Pancreas (tissue), 10 donors: ENCODE results near the gene FAM174C. TPM values are rescaled to one million over a fixed set of nuclear protein-coding genes. Genes with fewer than 3 reads are reported as not detected.

ENCODE experiments used
- ATAC-seq, 4 donors: fragments of 200-7000 bp; cut with Tn5 transposase; one replicate each; pipeline versions ENCODE4 v1.8.0 to v1.9.1; 2020; ENCODE audit warnings: mild to moderate bottlenecking in 4 of 4, moderate library complexity in 4 of 4
- DNase-seq, 6 donors: peaks; one replicate each; pipeline ENCODE4 v3.0.0-alpha.2; 2020
- FAIRE-seq: peaks from 2 replicates; lab custom pipeline; 2012; peaks lifted over from hg19 to GRCh38; lab: Jason Lieb, UNC
- H3K27ac ChIP-seq, 4 donors: fragments of 200-600 bp; sonication (generic); 1 replicate in 3 of 4; 2 replicates in 1 of 4; pipeline versions ENCODE4 v1.5.0 to v1.8.0; 2020
- H3K27me3 ChIP-seq, 4 donors: fragments of 200-600 bp; one replicate each; pipeline ENCODE4 v1.8.0; 2021
- H3K36me3 ChIP-seq, 3 donors: fragments of 200-600 bp; sonication (generic) in 1 of 3; one replicate each; pipeline versions ENCODE4 v1.5.0 to v1.8.0; 2020 to 2021
- H3K4me1 ChIP-seq, 3 donors: fragments of 200-600 bp; one replicate each; pipeline ENCODE4 v1.8.0; 2021
- H3K4me3 ChIP-seq, 4 donors: fragments of 200-600 bp; sonication (generic) in 2 of 4; one replicate each; pipeline versions ENCODE4 v1.5.0 to v1.8.0; 2020 to 2021
- H3K9me3 ChIP-seq, 4 donors: fragments of 200-600 bp; one replicate each; pipeline ENCODE4 v1.8.0; 2021
- WGBS, 2 donors: extraction: QIAGEN DNeasy Blood & Tissue Kit; methylation state at CpG; one replicate each; pipeline ENCODE4 v1.1.7; 2013; 5-methylcytosine and 5-hydroxymethylcytosine counted together
- intact Hi-C, 3 donors: fragments of 100-400 bp; cut with DNase I; formaldehyde crosslinking; loops; one replicate each; pipeline versions ENCODE4 v1.11.1 to v1.14.2; 2022
- polyA plus RNA-seq, 2 donors: library from polyadenylated mRNA; stranded (reverse); fragments of 200-250 nt; gene quantifications; one replicate each; pipeline ENCODE4 v1.2.3, GENCODE V29; 2013
- total RNA-seq, 6 donors: library from RNA; stranded (reverse); fragmentation: NEBNext Ultra II Directional in 4 of 6; extraction: Animal tissue kit (Norgen Biotek cat#: 25700) in 4 of 6; gene quantifications; one replicate each; pipeline versions ENCODE4 v1.2.1 to v1.2.4, GENCODE V29; 2021 to 2023
- TF ChIP-seq, protein P1 (sequence below), 4 donors: fragments of 200-600 bp; sonication (generic) in 3 of 4; IDR thresholded peaks; one replicate each; pipeline versions ENCODE4 v1.5.0 to v1.8.0; 2021; ENCODE audit warnings: antibody characterized with exemption in 4 of 4
- donor health status: healthy with polysubstance abuse.
- donor health status: DM: no; HTN: no; CAD: no; lungs with moderate emphysema.
- donor health status: DM: no; HTN: no; CAD: no.
- donor health status: control.
- donor health status: control.
- donor health status: Bipolar disorder and iron deficiency.
- donor health status: DM: yes; HTN: yes; CAD: no.
- donor health status: DM: no; HTN: no; CAD: no.
- donor health status: DM: no; HTN: no; CAD: no.
- donor health status: DM: yes; HTN: yes; CAD: no.

The FAM174C gene
- total and polyA plus RNA-seq, 8 donors, result 16.1 to 83.4 (median 25.4) TPM

DNA sequence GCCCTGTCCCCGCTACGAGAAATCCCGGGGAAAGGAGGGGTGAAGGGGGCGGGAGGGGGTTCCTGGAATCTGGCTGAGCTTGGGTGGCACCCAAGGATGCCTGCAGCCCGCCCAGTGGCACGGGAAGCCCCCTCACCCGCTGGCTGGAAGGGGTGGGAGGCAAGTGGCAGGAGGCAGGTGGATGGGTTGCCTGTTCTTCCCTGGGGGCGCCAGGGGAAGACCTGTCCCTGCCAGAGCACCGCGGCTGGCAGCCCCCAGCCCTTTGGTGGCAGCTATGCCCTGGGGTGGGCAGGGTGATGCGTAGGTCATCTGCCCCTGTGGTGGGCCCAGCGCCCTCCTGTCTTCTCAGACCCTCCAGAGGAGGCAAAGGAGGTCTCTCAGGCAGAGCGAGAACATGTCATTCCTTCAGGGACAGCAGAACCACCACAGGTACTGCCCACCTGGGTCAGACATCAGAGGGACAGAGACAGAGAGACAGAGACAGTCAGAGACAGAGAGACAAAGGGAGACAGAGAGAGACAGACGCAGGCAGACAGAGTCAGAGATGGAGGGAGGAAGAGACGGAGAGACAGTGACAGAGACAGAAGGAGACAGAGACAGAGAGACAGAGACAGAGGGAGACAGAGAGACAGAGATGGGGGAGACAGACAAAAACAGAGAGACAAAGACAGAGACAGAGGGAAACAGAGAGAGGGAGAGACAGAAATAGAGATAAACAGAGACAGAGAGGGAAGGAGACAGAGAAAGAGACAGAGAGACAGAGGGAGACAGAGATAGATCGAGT, 47.1 kb downstream of the FAM174C start:
- H3K9me3 ChIP-seq, result no peaks in the 10 kb centered on the region
- no peaks in the 10 kb centered on the region for H3K36me3 ChIP-seq
- intact Hi-C loops, result no loop called here
- no peak overlapping the region for H3K27ac ChIP-seq
- peaks cover 0 to 8% (median 0%) of the 10 kb centered on the region in 4 donors for H3K27me3 ChIP-seq
- peaks cover 0 to 9% (median 7%) of the 10 kb centered on the region in 3 donors for H3K4me1 ChIP-seq
- no peak for FAIRE-seq
- DNase-seq, result no peak
- TF ChIP-seq, protein P1, sequence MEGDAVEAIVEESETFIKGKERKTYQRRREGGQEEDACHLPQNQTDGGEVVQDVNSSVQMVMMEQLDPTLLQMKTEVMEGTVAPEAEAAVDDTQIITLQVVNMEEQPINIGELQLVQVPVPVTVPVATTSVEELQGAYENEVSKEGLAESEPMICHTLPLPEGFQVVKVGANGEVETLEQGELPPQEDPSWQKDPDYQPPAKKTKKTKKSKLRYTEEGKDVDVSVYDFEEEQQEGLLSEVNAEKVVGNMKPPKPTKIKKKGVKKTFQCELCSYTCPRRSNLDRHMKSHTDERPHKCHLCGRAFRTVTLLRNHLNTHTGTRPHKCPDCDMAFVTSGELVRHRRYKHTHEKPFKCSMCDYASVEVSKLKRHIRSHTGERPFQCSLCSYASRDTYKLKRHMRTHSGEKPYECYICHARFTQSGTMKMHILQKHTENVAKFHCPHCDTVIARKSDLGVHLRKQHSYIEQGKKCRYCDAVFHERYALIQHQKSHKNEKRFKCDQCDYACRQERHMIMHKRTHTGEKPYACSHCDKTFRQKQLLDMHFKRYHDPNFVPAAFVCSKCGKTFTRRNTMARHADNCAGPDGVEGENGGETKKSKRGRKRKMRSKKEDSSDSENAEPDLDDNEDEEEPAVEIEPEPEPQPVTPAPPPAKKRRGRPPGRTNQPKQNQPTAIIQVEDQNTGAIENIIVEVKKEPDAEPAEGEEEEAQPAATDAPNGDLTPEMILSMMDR (IDR thresholded peaks at IDR 0.05), result no peak
- no peak overlapping the region for H3K4me3 ChIP-seq
- ATAC-seq, result no peak
- 82 to 88% methylated on average over 14 to 16 of the region's 16 CpGs for WGBS, 2 donors

DNA sequence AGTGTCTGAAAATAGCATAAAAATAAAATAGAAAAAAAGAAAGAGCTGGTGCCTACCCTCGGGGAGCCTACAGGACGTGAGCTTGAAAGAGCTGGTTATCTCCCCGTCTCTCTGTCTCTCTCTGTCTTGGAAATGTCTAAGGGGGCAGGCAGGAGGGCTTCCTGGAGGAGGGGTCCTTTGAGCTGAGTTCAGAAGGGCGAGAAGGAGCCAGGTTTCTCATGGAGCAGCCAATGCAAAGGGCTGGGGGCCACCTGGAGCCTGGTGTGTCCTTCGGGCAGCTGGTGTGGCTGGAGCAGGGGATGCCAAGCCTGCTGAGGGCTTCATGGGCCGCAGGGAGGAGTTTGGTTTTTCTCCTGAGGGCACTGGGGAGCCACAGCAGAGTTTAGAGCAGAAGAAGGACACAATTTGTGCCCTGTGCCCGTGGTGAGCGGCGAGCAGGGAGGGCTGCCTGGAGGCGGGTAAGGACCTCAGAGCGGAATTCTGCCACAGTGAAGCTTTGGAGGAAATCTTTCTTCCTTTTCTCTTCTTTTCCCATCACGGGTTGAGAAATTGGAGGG, 49.0 kb downstream of the FAM174C start:
- ATAC-seq (no peak), FAIRE-seq (no peak), DNase-seq (no peak)
- TF ChIP-seq, protein P1 (IDR thresholded peaks at IDR 0.05), result no peak
- no peaks in the 10 kb centered on the region for H3K36me3 ChIP-seq
- no peak overlapping the region for H3K27ac ChIP-seq
- intact Hi-C loops, result no loop called here
- peak overlapping the region in 1 of 4 donors; percentile 33 for H3K4me3 ChIP-seq
- peaks cover 0 to 9% (median 7%) of the 10 kb centered on the region in 3 donors for H3K4me1 ChIP-seq
- H3K27me3 ChIP-seq, result peaks cover 0 to 8% (median 0%) of the 10 kb centered on the region in 4 donors
- H3K9me3 ChIP-seq, result no peaks in the 10 kb centered on the region
- 83 to 86% methylated on average over 12 of the region's 12 CpGs for WGBS, 2 donors

DNA sequence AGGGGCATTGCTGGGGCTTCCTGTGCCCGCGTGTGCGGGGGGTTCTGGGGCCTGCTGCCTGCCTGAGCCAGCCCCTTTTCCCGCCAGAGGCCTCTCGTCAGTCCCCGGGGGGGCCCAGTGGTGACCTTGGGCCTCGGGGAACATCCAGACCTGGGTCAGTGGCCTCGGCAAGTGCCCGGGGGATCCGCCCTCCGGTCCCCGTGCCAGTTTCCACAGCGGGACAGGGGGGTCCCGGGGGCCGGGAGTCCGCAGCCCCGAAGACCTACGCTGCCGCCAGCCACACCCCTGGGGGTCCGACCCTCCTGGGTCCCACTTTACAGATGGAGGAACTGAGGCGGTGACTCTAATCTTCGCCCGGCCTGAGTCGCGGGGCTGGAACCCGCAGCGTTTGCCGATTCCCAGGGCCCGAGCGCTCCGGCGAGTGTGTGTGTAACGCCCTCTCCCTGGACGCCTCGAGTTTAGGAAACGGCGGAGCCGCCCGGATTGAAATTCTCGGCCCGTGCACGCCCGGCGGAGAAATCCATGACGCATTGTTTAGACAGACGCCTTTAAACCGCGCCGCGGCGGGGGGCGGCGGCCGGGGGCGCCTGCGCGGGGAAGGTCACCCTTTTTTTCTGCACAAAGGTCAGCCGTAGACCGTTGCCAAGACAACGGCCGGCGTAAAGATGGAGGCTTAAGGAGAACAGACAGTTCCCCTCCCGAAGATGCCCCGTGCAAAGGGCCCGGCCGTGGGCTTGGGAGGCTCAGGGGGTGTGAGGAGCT, 49.7 kb downstream of the FAM174C start:
- Histone ChIP-seq H3K4me3 (peak overlapping the region in 3 of 4 donors; percentile 5 to 33 (median 17)), H3K27ac (no peak overlapping the region), H3K4me1 (peaks cover 0 to 9% (median 7%) of the 10 kb centered on the region in 3 donors), H3K36me3 (no peaks in the 10 kb centered on the region), H3K9me3 (no peaks in the 10 kb centered on the region), H3K27me3 (peaks cover 0 to 8% (median 0%) of the 10 kb centered on the region in 4 donors)
- DNase-seq (peak in 5 of 6 donors; percentile 13 to 71 (median 35)), FAIRE-seq (no peak), ATAC-seq (peak; percentile 69 to 85 (median 76))
- intact Hi-C loops, result no loop called here
- TF ChIP-seq, protein P1 (IDR thresholded peaks at IDR 0.05), result no peak
- 2 to 3% methylated on average over 64 to 66 of the region's 66 CpGs for WGBS, 2 donors

DNA sequence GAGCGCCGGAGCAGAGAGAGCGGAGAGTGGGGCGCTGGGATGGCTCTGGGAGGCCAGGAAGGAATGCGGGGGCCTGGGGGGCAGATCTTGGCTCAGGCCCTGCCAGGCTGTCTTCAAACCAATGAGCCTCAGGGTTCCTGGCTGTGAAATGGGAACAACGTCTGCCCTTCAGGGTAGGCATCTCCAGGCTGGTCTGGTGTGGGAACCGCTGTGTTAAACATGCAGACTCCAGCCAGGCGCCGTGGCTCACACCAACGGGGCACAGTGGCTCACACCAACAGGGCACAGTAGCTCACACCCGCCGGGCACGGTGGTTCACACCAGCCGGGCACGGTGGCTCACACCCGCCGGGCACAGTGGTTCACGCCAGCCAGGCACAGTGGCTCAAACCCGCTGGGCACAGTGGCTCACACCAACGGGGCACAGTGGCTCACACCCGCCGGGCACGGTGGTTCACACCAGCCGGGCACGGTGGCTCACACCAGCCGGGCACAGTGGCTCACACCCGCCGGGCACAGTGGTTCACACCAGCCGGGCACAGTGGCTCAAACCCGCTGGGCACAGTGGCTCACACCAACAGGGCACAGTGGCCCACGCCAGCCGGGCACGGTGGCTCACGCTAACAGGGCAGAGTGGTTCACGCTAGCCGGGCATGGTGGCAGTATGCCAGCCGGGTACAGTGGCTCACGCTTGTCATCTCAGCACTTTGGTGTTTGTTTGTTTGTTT, 50.4 kb downstream of the FAM174C start:
- Histone ChIP-seq H3K27me3 (peaks cover 0 to 8% (median 0%) of the 10 kb centered on the region in 4 donors), H3K4me1 (peaks cover 0 to 9% (median 7%) of the 10 kb centered on the region in 3 donors), H3K4me3 (peak overlapping the region in 3 of 4 donors; percentile 5 to 33 (median 17)), H3K9me3 (no peaks in the 10 kb centered on the region), H3K27ac (no peak overlapping the region), H3K36me3 (no peaks in the 10 kb centered on the region)
- ATAC-seq, result no peak
- FAIRE-seq, result no peak
- intact Hi-C loops, result no loop called here
- peak in 2 of 6 donors; percentile 51 to 71 for DNase-seq
- TF ChIP-seq, protein P1 (IDR thresholded peaks at IDR 0.05), result no peak
- WGBS, 2 donors, result 77 to 78% methylated on average over 36 to 38 of the region's 38 CpGs
